Fibroblast of skin of right quadriceps (primary cell): Measurements from ENCODE around the gene L3MBTL3.

Source experiments
- DNase-seq: peaks from one replicate; pipeline ENCODE4 v3.0.0-alpha.2; 2013

The L3MBTL3 gene

DNA sequence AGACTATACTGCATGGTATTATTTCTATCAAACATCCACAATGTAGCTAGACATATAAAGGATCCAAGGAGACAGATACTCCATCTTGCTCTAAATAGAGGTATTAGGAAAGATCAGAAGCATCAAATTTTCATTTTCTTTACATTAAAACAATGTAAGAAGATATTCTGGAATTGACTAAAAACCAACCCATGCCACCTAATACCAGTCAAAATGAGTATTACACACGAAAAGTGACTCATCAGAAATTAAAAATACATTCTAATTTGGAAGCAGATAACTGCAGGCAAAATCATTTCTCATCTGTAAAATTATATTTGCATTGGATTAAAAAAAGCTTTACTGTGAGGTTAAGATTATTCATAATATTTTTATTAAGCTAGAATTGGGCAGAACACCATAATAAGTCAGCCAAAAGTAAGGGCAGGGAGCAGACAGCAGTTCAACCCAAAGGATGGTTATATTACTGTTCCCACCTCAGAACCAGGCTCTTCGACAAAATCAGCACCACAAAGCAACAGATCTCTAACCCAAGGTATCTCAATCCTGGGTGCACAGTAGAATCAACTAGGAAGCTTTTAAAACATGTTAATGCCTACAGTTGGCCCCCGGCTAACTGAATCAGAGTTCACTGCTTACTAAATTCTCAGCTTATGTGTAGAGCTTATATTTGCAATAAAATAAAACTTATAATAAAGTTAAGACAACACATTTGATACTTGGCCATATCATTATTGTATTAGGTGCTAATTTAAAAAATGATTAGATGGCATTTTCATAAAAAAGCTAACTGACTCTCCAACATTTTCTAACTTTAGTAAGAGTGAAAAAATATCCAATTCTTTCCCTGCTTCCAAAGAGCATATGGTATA is 169.2 kb downstream of the L3MBTL3 start:
- no peak for DNase-seq

GRCh38 chr6:130188207-130188899 is 170.0 kb downstream of the L3MBTL3 start:
- no peak for DNase-seq

GRCh38 chr6:130189531-130190397 is 171.4 kb downstream of the L3MBTL3 start:
- DNase-seq, result no peak
